Measurements from ENCODE around the gene MAGEA2B.
"Not testable (repeated sequence)": the region's sequence is repeated elsewhere in the genome, so short reads cannot be mapped to it uniquely, and the experiment has no call there.

The MAGEA2B gene

GRCh38 chrX:152758918-152759317, 44.5 kb downstream of the MAGEA2B start, which contains the start of gene CSAG3:
Gene CSAG3 (plus strand): TSS chrX:152759218.
- DNase-seq, result not testable (repeated sequence)

GRCh38 chrX:152759544-152759943, 45.1 kb downstream of the MAGEA2B start:
- DNase-seq, result not testable (repeated sequence)

GRCh38 chrX:152761582-152761981, 47.2 kb downstream of the MAGEA2B start:
- DNase-seq, result not testable (repeated sequence)

- DNase-seq, result not testable (repeated sequence)
These were observed 52.1 kb downstream of the MAGEA2B start for GRCh38 chrX:152766562-152766961.
